ENCODE measurements around the gene APOL6. TPM values are rescaled to one million over a fixed set of nuclear protein-coding genes. Genes with fewer than 3 reads are reported as not detected.

Gene APOL6
- total RNA-seq, 4 donors from 2014 or later, result 3.1 to 8.3 (median 5.1) TPM

DNA sequence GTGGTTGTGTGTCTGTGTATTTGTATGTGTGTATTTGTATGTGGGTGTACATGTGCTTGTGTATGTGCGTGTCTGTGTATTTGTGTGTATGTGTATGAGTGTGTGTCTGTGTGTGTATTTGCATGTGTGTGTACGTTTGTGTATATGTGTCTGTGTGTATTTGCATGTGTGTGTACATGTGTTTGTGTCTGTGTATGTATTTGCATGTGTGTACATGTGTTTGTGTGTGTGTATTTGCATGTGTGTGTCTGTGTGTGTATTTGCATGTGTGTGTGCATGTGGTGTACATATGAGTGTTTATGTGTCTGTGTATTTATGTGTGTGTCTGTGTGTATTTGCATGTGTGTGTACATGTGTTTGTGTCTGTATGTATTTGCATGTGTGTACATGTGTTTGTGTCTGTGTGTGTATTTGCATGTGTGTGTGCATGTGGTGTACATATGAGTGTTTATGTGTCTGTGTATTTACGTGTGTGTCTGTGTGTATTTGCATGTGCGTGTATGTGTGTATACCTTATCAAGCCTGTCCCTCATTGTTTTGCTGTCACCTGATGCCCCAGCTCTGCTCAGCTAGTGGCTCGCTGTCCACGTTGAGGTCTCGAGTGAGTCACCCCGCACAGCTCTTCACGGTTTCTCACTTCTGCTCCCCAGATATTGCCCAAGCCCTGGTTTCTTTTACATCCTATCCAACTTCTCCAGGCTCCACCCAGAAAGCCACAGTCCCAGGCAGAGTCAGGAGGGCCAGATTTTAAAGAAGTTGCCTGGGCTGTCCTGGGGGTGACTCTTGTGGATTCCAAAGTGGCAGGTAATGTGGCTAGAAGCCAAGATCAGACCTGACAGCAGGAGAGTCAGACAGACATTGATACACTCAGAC is 46.3 kb upstream of the APOL6 start:
- no peak overlapping the region for H3K4me3 ChIP-seq
- WGBS, result 47% methylated on average over 9 of the region's 9 CpGs
- no peak for TF ChIP-seq POLR2AphosphoS5 (IDR thresholded peaks at IDR 0.05)
- no peak for TF ChIP-seq POLR2A (IDR thresholded peaks at IDR 0.05)
- no peak for TF ChIP-seq EP300 (IDR thresholded peaks at IDR 0.05)
- no peak for TF ChIP-seq CTCF (IDR thresholded peaks at IDR 0.05)
- no peak for DNase-seq (ENCODE audit: low spot score in 2 of 2)
- no peaks in the 10 kb centered on the region for H3K36me3 ChIP-seq
- no peaks in the 10 kb centered on the region for H3K27me3 ChIP-seq
- no peak overlapping the region for H3K27ac ChIP-seq
- no peaks in the 10 kb centered on the region for H3K9me3 ChIP-seq
- H3K4me1 ChIP-seq, result peaks cover 4% of the 10 kb centered on the region

GRCh38 chr22:35604621-35605368 is 43.5 kb upstream of the APOL6 start:
- Histone ChIP-seq H3K9me3 (no peaks in the 10 kb centered on the region), H3K4me3 (no peak overlapping the region), H3K27ac (no peak overlapping the region), H3K4me1 (peaks cover 4% of the 10 kb centered on the region), H3K27me3 (no peaks in the 10 kb centered on the region), H3K36me3 (no peaks in the 10 kb centered on the region)
- TF ChIP-seq CTCF (IDR thresholded peaks at IDR 0.05) (no peak), POLR2AphosphoS5 (IDR thresholded peaks at IDR 0.05) (no peak), POLR2A (IDR thresholded peaks at IDR 0.05) (no peak)
- no peak for DNase-seq (ENCODE audit: low spot score in 2 of 2)
- 51% methylated on average over 9 of the region's 9 CpGs for WGBS

- Histone ChIP-seq H3K27ac (no peak overlapping the region), H3K27me3 (no peaks in the 10 kb centered on the region), H3K36me3 (no peaks in the 10 kb centered on the region), H3K4me1 (peaks cover 4% of the 10 kb centered on the region), H3K4me3 (no peak overlapping the region), H3K9me3 (no peaks in the 10 kb centered on the region)
- TF ChIP-seq EP300 (IDR thresholded peaks at IDR 0.05) (no peak), POLR2AphosphoS5 (IDR thresholded peaks at IDR 0.05) (no peak), POLR2A (IDR thresholded peaks at IDR 0.05) (no peak), CTCF (IDR thresholded peaks at IDR 0.05) (no peak)
- 58% methylated on average over 2 of the region's 2 CpGs for WGBS
- DNase-seq (ENCODE audit: low spot score in 2 of 2), result no peak
Measured at GRCh38 chr22:35605369-35605680, 42.9 kb upstream of the APOL6 start.

DNA sequence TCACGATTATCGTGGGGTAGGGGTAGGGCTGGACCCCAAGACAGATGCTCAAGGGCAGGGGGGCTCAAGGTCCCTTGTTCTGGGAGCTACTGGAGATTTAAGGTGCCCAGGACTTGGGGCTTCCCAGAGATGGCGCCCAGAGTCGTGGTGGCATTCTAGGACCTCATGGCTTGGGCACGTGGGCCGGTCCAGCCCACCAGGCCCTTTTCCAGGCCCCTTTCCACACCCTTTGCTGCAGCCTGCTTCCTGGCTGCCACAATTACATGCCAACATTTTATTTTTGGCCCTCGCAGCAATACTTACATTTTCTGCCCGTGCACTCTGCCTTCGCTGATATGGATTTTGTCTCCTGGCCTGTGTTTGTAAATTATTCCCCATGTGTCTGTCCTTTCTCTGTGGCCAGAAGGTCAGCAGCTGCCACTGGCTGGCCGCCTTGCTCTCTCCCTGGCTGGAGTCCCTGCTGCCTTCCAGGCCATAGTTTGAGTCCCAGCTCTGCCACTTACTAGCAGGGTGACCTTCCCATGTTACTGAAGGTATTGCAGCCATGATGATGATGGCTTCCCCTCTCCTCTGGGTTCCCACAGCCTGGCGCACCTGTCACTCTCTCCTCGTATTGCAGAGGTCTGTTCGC is 42.3 kb upstream of the APOL6 start:
- no peak overlapping the region for H3K4me3 ChIP-seq
- TF ChIP-seq POLR2AphosphoS5 (IDR thresholded peaks at IDR 0.05) (no peak), CTCF (IDR thresholded peaks at IDR 0.05) (no peak), POLR2A (IDR thresholded peaks at IDR 0.05) (no peak), EP300 (IDR thresholded peaks at IDR 0.05) (no peak)
- WGBS, result 78% methylated on average over 11 of the region's 13 CpGs

GRCh38 chr22:35606916-35607315 is 41.3 kb upstream of the APOL6 start:
- H3K36me3 ChIP-seq, result no peaks in the 10 kb centered on the region
- no peak overlapping the region for H3K4me3 ChIP-seq
- no peak overlapping the region for H3K27ac ChIP-seq
- H3K4me1 ChIP-seq, result peaks cover 4% of the 10 kb centered on the region
- H3K27me3 ChIP-seq, result no peaks in the 10 kb centered on the region
- no peak for DNase-seq (ENCODE audit: low spot score in 2 of 2)
- no peaks in the 10 kb centered on the region for H3K9me3 ChIP-seq
- WGBS, result 50% methylated on average over 1 of the region's 8 CpGs
- TF ChIP-seq POLR2A (IDR thresholded peaks at IDR 0.05) (no peak), EP300 (IDR thresholded peaks at IDR 0.05) (no peak), CTCF (IDR thresholded peaks at IDR 0.05) (no peak), POLR2AphosphoS5 (IDR thresholded peaks at IDR 0.05) (no peak)

More for the DNA sequence above, 42.3 kb upstream of the APOL6 start:
- H3K9me3 ChIP-seq, result no peaks in the 10 kb centered on the region
- no peaks in the 10 kb centered on the region for H3K36me3 ChIP-seq
- peaks cover 4% of the 10 kb centered on the region for H3K4me1 ChIP-seq
- H3K27me3 ChIP-seq, result no peaks in the 10 kb centered on the region
- DNase-seq (ENCODE audit: low spot score in 2 of 2), result no peak
- H3K27ac ChIP-seq, result no peak overlapping the region

Data from suprapubic skin (tissue), 4 donors.